Right lobe of liver (tissue), 4 donors: ENCODE measurements around the gene ABCC2.

ENCODE experiments used
- POLR2A ChIP-seq: fragments of 450-650 bp; IDR thresholded peaks from one replicate; pipeline ENCODE4 v1.6.1; 2017; ENCODE audit warnings: antibody characterized with exemption, mild to moderate bottlenecking
- TF ChIP-seq, protein P1 (sequence below), 4 donors: fragments of 200-600 bp in 3 of 4; fragments of 450-650 bp in 1 of 4; IDR thresholded peaks; one replicate each; pipeline versions ENCODE4 v1.5.1 to v1.8.0; 2016 to 2022; ENCODE audit warnings: antibody characterized with exemption in 4 of 4, mild to moderate bottlenecking in 2 of 4
- donor health status: DM: no; HTN: no; CAD: no.
- donor health status: DM: no; HTN: no; CAD: no.
- donor health status: DM: no; HTN: yes; CAD: no.

DNA sequence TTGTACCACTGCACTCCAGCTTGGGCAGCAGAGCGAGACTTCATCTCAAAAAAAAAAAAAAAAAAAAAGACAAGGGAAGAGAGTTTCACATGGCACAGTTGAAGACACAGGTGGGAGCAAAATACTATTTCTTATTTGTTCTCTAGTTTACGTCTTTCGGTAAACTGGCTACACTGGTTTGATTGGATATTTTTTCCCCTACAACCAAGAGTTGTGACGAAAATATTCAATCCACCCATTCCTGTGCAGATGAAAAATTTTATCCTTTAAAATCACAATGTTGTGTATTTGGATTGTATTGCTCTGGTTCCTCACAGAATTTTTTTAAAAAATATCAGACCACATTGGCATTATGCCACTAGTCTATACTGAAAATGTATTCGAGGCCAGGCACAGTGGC lies 14.5 kb upstream of the ABCC2 start:
- TF ChIP-seq, protein P1, sequence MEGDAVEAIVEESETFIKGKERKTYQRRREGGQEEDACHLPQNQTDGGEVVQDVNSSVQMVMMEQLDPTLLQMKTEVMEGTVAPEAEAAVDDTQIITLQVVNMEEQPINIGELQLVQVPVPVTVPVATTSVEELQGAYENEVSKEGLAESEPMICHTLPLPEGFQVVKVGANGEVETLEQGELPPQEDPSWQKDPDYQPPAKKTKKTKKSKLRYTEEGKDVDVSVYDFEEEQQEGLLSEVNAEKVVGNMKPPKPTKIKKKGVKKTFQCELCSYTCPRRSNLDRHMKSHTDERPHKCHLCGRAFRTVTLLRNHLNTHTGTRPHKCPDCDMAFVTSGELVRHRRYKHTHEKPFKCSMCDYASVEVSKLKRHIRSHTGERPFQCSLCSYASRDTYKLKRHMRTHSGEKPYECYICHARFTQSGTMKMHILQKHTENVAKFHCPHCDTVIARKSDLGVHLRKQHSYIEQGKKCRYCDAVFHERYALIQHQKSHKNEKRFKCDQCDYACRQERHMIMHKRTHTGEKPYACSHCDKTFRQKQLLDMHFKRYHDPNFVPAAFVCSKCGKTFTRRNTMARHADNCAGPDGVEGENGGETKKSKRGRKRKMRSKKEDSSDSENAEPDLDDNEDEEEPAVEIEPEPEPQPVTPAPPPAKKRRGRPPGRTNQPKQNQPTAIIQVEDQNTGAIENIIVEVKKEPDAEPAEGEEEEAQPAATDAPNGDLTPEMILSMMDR (IDR thresholded peaks at IDR 0.05), result no peak
- no peak for TF ChIP-seq POLR2A
